Endothelial cell of umbilical vein (primary cell): ENCODE data around the gene SNX18.
A peak's percentile ranks its signal among the peaks of the same experiment; 100 is the strongest.

ENCODE experiments used
- CTCF ChIP-seq, 2 donors: IDR thresholded peaks; 1 replicate in 1 of 2; 2 replicates in 1 of 2; pipeline ENCODE4 v1.5.1; 2011; ENCODE audit warnings: low read length in 2 of 2, mild to moderate bottlenecking in 2 of 2, moderate library complexity in 2 of 2, control low read depth in 1 of 2, inconsistent platforms in 1 of 2, low read depth in 1 of 2; ENCODE audit not compliant: insufficient read depth in 1 of 2; ENCODE audit errors: extremely low read depth in 1 of 2
- EZH2 ChIP-seq: IDR thresholded peaks from 2 replicates; pipeline ENCODE4 v1.6.1; 2012; ENCODE audit warnings: borderline replicate concordance, low read depth, mild to moderate bottlenecking, moderate library complexity, low read length, inconsistent platforms; ENCODE audit not compliant: severe bottlenecking
- FOS ChIP-seq: IDR thresholded peaks from 2 replicates; pipeline ENCODE4 v1.6.1; 2011; ENCODE audit warnings: mild to moderate bottlenecking, low read length, moderate library complexity, borderline replicate concordance; ENCODE audit not compliant: insufficient read depth
- GATA2 ChIP-seq: IDR thresholded peaks from 2 replicates; pipeline ENCODE4 v1.7.0; 2011; ENCODE audit warnings: low read depth, mild to moderate bottlenecking, moderate library complexity, mixed read lengths, low read length; ENCODE audit not compliant: insufficient read length, insufficient read depth
- JUN ChIP-seq: IDR thresholded peaks from 2 replicates; pipeline ENCODE4 v1.6.1; 2011; ENCODE audit warnings: borderline replicate concordance, low read depth; ENCODE audit not compliant: insufficient read length, insufficient read depth
- MAX ChIP-seq: IDR thresholded peaks from 2 replicates; pipeline ENCODE4 v1.6.1; 2011; ENCODE audit not compliant: insufficient read depth, insufficient read length
- MYC ChIP-seq: IDR thresholded peaks from one replicate; pipeline ENCODE4 v1.6.1; 2011; ENCODE audit warnings: mild to moderate bottlenecking, low read depth, low read length
- POLR2A ChIP-seq: IDR thresholded peaks from 2 replicates; pipeline ENCODE4 v1.6.1; 2012; ENCODE audit warnings: low read depth, mild to moderate bottlenecking, control low read depth, low read length
- POLR2AphosphoS5 ChIP-seq: IDR thresholded peaks from 2 replicates; pipeline ENCODE4 v1.6.1; 2012; ENCODE audit warnings: low read depth, mild to moderate bottlenecking, control low read depth, low read length, moderate library complexity; ENCODE audit not compliant: insufficient read depth

GRCh38 chr5:54563083-54563761, 45.7 kb downstream of the SNX18 start:
- no peak for TF ChIP-seq CTCF (IDR thresholded peaks at IDR 0.05; ENCODE audit: extremely low read depth in 1 of 2, insufficient read depth in 1 of 2, low read depth in 1 of 2, low read length in 2 of 2)
- TF ChIP-seq EZH2 = no peak
- TF ChIP-seq POLR2A = no peak
- no peak for TF ChIP-seq MAX
- no peak for TF ChIP-seq MYC
- no peak for TF ChIP-seq POLR2AphosphoS5
- no peak for TF ChIP-seq JUN
- TF ChIP-seq GATA2 = no peak
- peak; percentile 9 for TF ChIP-seq FOS
